SK-N-MC (cell line): ENCODE data around the gene GPR55.

Source experiments
- DNase-seq: peaks from one replicate; pipeline ENCODE4 v3.0.0-alpha.2; 2011; ENCODE audit warnings: low read depth, low spot score
- H3K27ac ChIP-seq: fragments of 200-600 bp; sonication (generic); 2 replicates; pipeline ENCODE4 v1.5.1; 2016; ENCODE audit warnings: mixed run types
- H3K36me3 ChIP-seq: fragments of 200-600 bp; sonication (generic); 2 replicates; pipeline ENCODE4 v1.6.1; 2017; ENCODE audit warnings: antibody characterized with exemption, low read length, mixed read lengths; ENCODE audit not compliant: insufficient read depth
- H3K4me3 ChIP-seq: fragments of 200-600 bp; sonication (generic); 2 replicates; pipeline ENCODE4 v1.5.1; 2016
- H3K9ac ChIP-seq: fragments of 200-600 bp; sonication (generic); 2 replicates; pipeline ENCODE4 v1.8.0; 2017; ENCODE audit warnings: mixed run types, mixed read lengths; ENCODE audit not compliant: insufficient read length
- H3K9me3 ChIP-seq: fragments of 200-600 bp; sonication (generic); 2 replicates; pipeline ENCODE4 v1.6.1; 2017; ENCODE audit warnings: low read depth, mild to moderate bottlenecking, antibody characterized with exemption, low read length, moderate library complexity, mixed read lengths
- EZH2 ChIP-seq: fragments of 200-600 bp; sonication (generic); IDR thresholded peaks from one replicate; pipeline ENCODE4 v1.6.1; 2017; ENCODE audit warnings: antibody characterized with exemption
- FOXP2 ChIP-seq: optimal IDR thresholded peaks from 2 replicates; pipeline ENCODE3; 2011; ENCODE audit warnings: mild to moderate bottlenecking, moderate library complexity; ENCODE audit not compliant: insufficient read depth; ENCODE audit errors: extremely low read length, control extremely low read depth
- POLR2AphosphoS5 ChIP-seq: IDR thresholded peaks from 2 replicates; pipeline ENCODE4 v1.6.1; 2012; ENCODE audit warnings: mild to moderate bottlenecking, low read depth, low read length, borderline replicate concordance

Gene GPR55

GRCh38 chr2:230887342-230887741 lies 37.7 kb downstream of the GPR55 start:
- no peak overlapping the region for H3K27ac ChIP-seq
- no peaks in the 10 kb centered on the region for H3K36me3 ChIP-seq
- no peak for DNase-seq
- TF ChIP-seq EZH2, result no peak
- H3K9ac ChIP-seq, result no peak overlapping the region
- no peak overlapping the region for H3K4me3 ChIP-seq
- H3K9me3 ChIP-seq, result no peaks in the 10 kb centered on the region

- no peak overlapping the region for H3K4me3 ChIP-seq
- TF ChIP-seq POLR2AphosphoS5, result no peak
- TF ChIP-seq EZH2, result no peak
- no peak for TF ChIP-seq FOXP2
- no peak for DNase-seq
- no peaks in the 10 kb centered on the region for H3K9me3 ChIP-seq
- no peaks in the 10 kb centered on the region for H3K36me3 ChIP-seq
- H3K27ac ChIP-seq, result no peak overlapping the region
- H3K9ac ChIP-seq, result no peak overlapping the region
Measured at GRCh38 chr2:230886671-230887071, 38.4 kb downstream of the GPR55 start.

GRCh38 chr2:230886206-230886605 lies 38.8 kb downstream of the GPR55 start:
- Histone ChIP-seq H3K27ac (no peak overlapping the region), H3K36me3 (no peaks in the 10 kb centered on the region), H3K9ac (no peak overlapping the region), H3K4me3 (no peak overlapping the region), H3K9me3 (no peaks in the 10 kb centered on the region)
- TF ChIP-seq POLR2AphosphoS5 (no peak), EZH2 (no peak), FOXP2 (no peak)
- no peak for DNase-seq

GRCh38 chr2:230885463-230886130 lies 39.4 kb downstream of the GPR55 start:
- Histone ChIP-seq H3K9ac (no peak overlapping the region), H3K4me3 (no peak overlapping the region), H3K27ac (no peak overlapping the region), H3K36me3 (no peaks in the 10 kb centered on the region), H3K9me3 (no peaks in the 10 kb centered on the region)
- peak; percentile 66 for DNase-seq
- no peak for TF ChIP-seq EZH2
- TF ChIP-seq FOXP2, result no peak
- no peak for TF ChIP-seq POLR2AphosphoS5

GRCh38 chr2:230881840-230882239 lies 43.2 kb downstream of the GPR55 start:
- TF ChIP-seq EZH2 (no peak), FOXP2 (no peak), POLR2AphosphoS5 (no peak)
- H3K27ac ChIP-seq, result no peak overlapping the region
- H3K36me3 ChIP-seq, result peaks cover 28% of the 10 kb centered on the region
- no peaks in the 10 kb centered on the region for H3K9me3 ChIP-seq
- H3K4me3 ChIP-seq, result no peak overlapping the region
- DNase-seq, result no peak
- H3K9ac ChIP-seq, result no peak overlapping the region

GRCh38 chr2:230879891-230880290 lies 45.2 kb downstream of the GPR55 start:
- Histone ChIP-seq H3K36me3 (peaks cover 45% of the 10 kb centered on the region), H3K9ac (no peak overlapping the region), H3K27ac (no peak overlapping the region), H3K4me3 (no peak overlapping the region), H3K9me3 (no peaks in the 10 kb centered on the region)
- TF ChIP-seq EZH2 (no peak), FOXP2 (no peak), POLR2AphosphoS5 (no peak)
- no peak for DNase-seq

GRCh38 chr2:230879271-230879882 lies 45.7 kb downstream of the GPR55 start:
- Histone ChIP-seq H3K4me3 (no peak overlapping the region), H3K27ac (no peak overlapping the region), H3K9ac (no peak overlapping the region), H3K9me3 (no peaks in the 10 kb centered on the region), H3K36me3 (peaks cover 50% of the 10 kb centered on the region)
- no peak for TF ChIP-seq EZH2
- no peak for DNase-seq

- H3K4me3 ChIP-seq, result no peak overlapping the region
- H3K27ac ChIP-seq, result no peak overlapping the region
- DNase-seq, result no peak
- TF ChIP-seq EZH2 (no peak), FOXP2 (no peak), POLR2AphosphoS5 (no peak)
- H3K9me3 ChIP-seq, result no peaks in the 10 kb centered on the region
- peaks cover 57% of the 10 kb centered on the region for H3K36me3 ChIP-seq
- no peak overlapping the region for H3K9ac ChIP-seq
Measured at GRCh38 chr2:230878599-230879188, 46.3 kb downstream of the GPR55 start.
